ENCODE results near the gene BPHL.

Gene BPHL

DNA sequence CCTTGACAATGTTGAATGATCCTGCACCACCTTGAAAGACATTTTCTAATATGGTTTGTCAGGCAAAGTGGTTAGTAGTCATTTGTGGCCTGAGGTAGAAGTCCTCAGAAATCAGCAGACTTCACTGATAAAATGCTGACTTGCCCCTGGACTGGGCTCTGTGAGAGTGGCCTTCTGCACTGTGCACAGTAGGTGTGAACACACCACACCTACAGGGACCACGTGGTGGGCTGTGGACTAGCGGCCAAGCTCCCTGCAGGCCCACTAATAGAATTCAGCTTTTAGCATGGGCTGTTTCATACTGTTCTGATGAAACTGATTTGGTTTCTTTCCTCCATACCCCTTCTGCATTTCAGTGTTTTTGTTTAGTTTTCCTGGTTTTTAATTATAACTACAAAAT is 7.3 kb downstream of the BPHL start:
- TF ChIP-seq CTCF (IDR thresholded peaks at IDR 0.05; ENCODE audit: low read depth, low read length, missing control alignments) = no peak
- no peak for DNase-seq (ENCODE audit: low read depth)
- in situ Hi-C loops (cut with HindIII; ENCODE audit: low sequenced_read_pairs) = loop anchor here (25.0 kb wide), 1 partner anchor 861 kb away; no protein-coding TSS in a partner anchor
- H3K4me3 ChIP-seq (ENCODE audit: low read depth, low read length) = no peak overlapping the region

DNA sequence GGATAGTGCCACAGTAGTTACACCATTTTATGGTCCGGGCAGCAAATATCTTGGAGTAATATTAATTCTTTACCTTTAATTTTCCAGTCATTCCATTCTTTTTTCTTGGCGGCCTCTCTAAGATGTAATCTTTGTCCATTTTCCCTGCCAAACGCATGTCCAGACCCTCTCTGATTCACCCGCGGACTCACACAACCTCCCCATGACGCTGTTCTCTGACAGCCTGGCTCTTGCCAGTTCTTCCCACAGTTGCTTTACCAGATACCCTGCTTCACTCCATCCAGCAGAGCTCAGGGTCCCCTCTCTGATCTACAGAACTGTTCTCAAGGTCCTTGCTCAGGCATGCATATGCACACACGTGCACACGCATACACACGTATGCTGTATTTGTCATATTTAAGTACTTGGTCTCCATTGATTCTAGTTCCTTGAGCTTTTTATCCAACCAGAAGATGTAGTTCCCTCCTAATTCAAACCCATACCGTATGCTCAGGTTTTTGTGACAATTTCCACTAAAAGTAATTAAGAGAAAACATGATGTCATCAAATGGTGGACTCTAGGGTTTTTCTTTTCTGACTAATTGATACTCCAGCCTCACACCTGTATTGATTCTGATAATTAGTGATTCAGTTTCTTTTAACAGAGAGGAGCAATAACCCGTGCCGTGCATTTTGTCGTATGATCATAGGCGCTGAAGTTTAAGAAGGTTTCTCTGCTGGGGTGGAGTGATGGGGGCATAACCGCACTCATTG is 10.0 kb downstream of the BPHL start:
- DNase-seq (ENCODE audit: low read depth) = no peak
- TF ChIP-seq CTCF (IDR thresholded peaks at IDR 0.05; ENCODE audit: low read depth, low read length, missing control alignments) = no peak
- in situ Hi-C loops (cut with HindIII; ENCODE audit: low sequenced_read_pairs) = loop anchor here (25.0 kb wide), 1 partner anchor 859 kb away; no protein-coding TSS in a partner anchor
- H3K4me3 ChIP-seq (ENCODE audit: low read depth, low read length) = no peak overlapping the region

GRCh38 chr6:3131695-3132094 is 13.2 kb downstream of the BPHL start:
- H3K4me3 ChIP-seq (ENCODE audit: low read depth, low read length) = no peak overlapping the region
- in situ Hi-C loops (cut with HindIII; ENCODE audit: low sequenced_read_pairs) = loop anchor here (25.0 kb wide), 1 partner anchor 856 kb away; no protein-coding TSS in a partner anchor

GRCh38 chr6:3133515-3133914 is 15.0 kb downstream of the BPHL start:
- no peak overlapping the region for H3K4me3 ChIP-seq (ENCODE audit: low read depth, low read length)
- in situ Hi-C loops (cut with HindIII; ENCODE audit: low sequenced_read_pairs) = loop anchor here (25.0 kb wide), 1 partner anchor 854 kb away; no protein-coding TSS in a partner anchor
- no peak for TF ChIP-seq CTCF (IDR thresholded peaks at IDR 0.05; ENCODE audit: low read depth, low read length, missing control alignments)
- DNase-seq (ENCODE audit: low read depth) = no peak

More at GRCh38 chr6:3131695-3132094, 13.2 kb downstream of the BPHL start:
- no peak for DNase-seq (ENCODE audit: low read depth)
- TF ChIP-seq CTCF (IDR thresholded peaks at IDR 0.05; ENCODE audit: low read depth, low read length, missing control alignments) = no peak

DNA sequence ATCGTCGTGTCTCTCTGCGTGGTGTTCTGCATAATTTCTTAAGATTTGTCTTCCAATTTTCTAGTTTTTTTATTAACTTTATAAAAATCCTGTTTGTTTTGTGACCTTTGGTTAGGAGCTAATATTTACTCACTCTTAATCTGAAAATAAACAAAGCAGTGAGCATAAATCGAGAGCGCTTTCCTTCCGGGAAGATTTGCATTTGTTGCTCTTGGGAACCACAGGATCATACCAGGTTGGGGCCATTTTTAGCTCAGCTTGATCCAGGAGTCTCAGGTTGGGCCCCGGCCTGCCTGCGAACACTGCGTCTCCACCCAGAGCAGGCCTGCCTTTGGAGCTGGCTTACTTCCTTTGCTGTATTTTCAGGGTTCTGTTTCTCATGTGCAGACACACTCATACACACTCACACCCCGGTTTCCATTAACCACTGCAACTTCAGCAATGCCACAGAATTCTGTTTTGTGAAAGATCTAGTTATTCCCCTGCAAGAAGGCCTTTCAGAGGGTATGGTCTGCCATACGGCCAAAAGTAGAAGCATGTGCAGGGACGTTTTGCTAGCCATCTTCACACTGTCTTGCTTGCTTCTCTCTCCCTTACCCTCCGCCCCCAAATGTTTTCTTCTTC is 17.3 kb downstream of the BPHL start:
- in situ Hi-C loops (cut with HindIII; ENCODE audit: low sequenced_read_pairs) = loop anchor here (25.0 kb wide), 1 partner anchor 852 kb away; no protein-coding TSS in a partner anchor
- no peak overlapping the region for H3K4me3 ChIP-seq (ENCODE audit: low read depth, low read length)

More for the DNA sequence above, 17.3 kb downstream of the BPHL start:
- DNase-seq (ENCODE audit: low read depth) = no peak
- TF ChIP-seq CTCF (IDR thresholded peaks at IDR 0.05; ENCODE audit: low read depth, low read length, missing control alignments) = no peak
